ENCODE measurements around the gene PAK2.

PAK2 gene

GRCh38 chr3:196695849-196696226, 43.8 kb upstream of the PAK2 start:
- Histone ChIP-seq H3K4me3 (ENCODE audit: low read depth, low read length) (no peak overlapping the region), H3K27me3 (ENCODE audit: insufficient read depth, low read depth, severe bottlenecking) (no peaks in the 10 kb centered on the region), H3K27ac (no peak overlapping the region), H3K9me3 (ENCODE audit: severe bottlenecking) (no peaks in the 10 kb centered on the region), H3K36me3 (no peaks in the 10 kb centered on the region)
- TF ChIP-seq, protein P1, sequence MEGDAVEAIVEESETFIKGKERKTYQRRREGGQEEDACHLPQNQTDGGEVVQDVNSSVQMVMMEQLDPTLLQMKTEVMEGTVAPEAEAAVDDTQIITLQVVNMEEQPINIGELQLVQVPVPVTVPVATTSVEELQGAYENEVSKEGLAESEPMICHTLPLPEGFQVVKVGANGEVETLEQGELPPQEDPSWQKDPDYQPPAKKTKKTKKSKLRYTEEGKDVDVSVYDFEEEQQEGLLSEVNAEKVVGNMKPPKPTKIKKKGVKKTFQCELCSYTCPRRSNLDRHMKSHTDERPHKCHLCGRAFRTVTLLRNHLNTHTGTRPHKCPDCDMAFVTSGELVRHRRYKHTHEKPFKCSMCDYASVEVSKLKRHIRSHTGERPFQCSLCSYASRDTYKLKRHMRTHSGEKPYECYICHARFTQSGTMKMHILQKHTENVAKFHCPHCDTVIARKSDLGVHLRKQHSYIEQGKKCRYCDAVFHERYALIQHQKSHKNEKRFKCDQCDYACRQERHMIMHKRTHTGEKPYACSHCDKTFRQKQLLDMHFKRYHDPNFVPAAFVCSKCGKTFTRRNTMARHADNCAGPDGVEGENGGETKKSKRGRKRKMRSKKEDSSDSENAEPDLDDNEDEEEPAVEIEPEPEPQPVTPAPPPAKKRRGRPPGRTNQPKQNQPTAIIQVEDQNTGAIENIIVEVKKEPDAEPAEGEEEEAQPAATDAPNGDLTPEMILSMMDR (IDR thresholded peaks at IDR 0.05; ENCODE audit: low read depth, low read length): no peak
- no peak for DNase-seq

DNA sequence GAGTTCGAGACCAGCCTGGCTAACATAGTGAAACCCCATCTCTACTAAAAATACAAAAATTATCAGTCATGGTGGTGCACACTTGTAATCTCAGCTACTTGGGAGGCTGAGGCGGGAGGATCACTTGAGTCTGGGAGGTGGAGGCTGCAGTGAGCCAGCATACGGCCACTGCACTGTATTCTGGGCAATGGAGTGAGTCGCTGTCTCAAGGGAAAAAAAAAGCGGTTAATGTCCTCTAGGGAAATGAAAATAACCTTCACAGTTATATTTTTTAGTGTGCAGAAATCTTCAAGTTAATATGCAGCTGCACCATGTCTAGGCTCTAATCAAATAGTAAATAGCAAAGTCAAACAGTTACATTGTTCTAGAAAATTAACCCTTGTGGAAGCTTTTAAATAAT, 42.4 kb upstream of the PAK2 start:
- Histone ChIP-seq H3K27me3 (ENCODE audit: insufficient read depth, low read depth, severe bottlenecking) (no peaks in the 10 kb centered on the region), H3K27ac (no peak overlapping the region), H3K4me3 (ENCODE audit: low read depth, low read length) (no peak overlapping the region), H3K36me3 (no peaks in the 10 kb centered on the region), H3K9me3 (ENCODE audit: severe bottlenecking) (no peaks in the 10 kb centered on the region)
- TF ChIP-seq, protein P1 (IDR thresholded peaks at IDR 0.05; ENCODE audit: low read depth, low read length): no peak
- DNase-seq: no peak

DNA sequence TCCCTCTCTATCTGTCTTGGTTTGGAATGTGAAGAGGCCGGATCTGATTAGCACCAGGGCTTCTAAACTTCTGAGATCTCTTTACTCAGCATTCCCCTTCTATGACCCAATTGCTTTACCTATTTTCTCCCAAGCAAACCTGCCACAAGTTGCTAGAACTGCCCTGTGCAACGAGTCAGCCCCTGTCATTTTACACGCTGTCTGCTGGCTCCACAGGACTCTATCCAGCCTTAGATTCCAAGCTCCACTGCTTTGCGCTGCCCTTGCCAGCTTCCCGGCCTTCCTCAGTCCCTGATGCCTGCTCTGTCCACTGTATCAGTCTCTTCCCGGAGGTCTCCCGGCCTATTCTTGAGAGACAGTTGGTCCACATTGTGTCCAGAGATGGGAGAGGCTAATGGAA, 39.9 kb upstream of the PAK2 start:
- Histone ChIP-seq H3K9me3 (ENCODE audit: severe bottlenecking) (no peaks in the 10 kb centered on the region), H3K36me3 (no peaks in the 10 kb centered on the region), H3K27ac (no peak overlapping the region), H3K4me3 (ENCODE audit: low read depth, low read length) (no peak overlapping the region), H3K27me3 (ENCODE audit: insufficient read depth, low read depth, severe bottlenecking) (no peaks in the 10 kb centered on the region)
- TF ChIP-seq, protein P1 (IDR thresholded peaks at IDR 0.05; ENCODE audit: low read depth, low read length): no peak
- no peak for DNase-seq

GRCh38 chr3:196700801-196701200, 38.9 kb upstream of the PAK2 start:
- H3K27ac ChIP-seq: no peak overlapping the region
- no peaks in the 10 kb centered on the region for H3K27me3 ChIP-seq (ENCODE audit: insufficient read depth, low read depth, severe bottlenecking)
- no peak overlapping the region for H3K4me3 ChIP-seq (ENCODE audit: low read depth, low read length)
- DNase-seq: no peak
- H3K9me3 ChIP-seq (ENCODE audit: severe bottlenecking): no peaks in the 10 kb centered on the region
- H3K36me3 ChIP-seq: no peaks in the 10 kb centered on the region
- TF ChIP-seq, protein P1 (IDR thresholded peaks at IDR 0.05; ENCODE audit: low read depth, low read length): no peak

DNA sequence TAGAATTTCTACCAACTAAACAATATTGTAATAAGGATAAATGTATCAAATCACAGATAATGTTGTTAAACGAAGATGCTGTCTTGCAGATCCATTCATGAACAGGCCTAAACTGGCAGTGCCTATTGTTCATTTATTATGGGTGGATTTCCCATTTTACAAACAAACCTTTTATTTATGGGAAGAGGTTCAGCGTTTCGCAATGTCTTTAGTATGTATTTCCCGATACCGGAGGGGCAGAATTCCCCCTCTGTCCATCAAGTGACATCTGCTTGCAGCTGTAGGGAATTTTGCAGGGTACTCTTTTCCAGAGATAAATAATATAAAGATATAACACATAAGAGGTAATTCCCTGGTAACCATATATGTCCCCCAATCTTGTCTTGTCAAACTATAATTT, 33.3 kb upstream of the PAK2 start:
- TF ChIP-seq, protein P1 (IDR thresholded peaks at IDR 0.05; ENCODE audit: low read depth, low read length): no peak
- H3K36me3 ChIP-seq: no peaks in the 10 kb centered on the region
- H3K9me3 ChIP-seq (ENCODE audit: severe bottlenecking): no peaks in the 10 kb centered on the region
- DNase-seq: no peak
- H3K27me3 ChIP-seq (ENCODE audit: insufficient read depth, low read depth, severe bottlenecking): no peaks in the 10 kb centered on the region
- H3K4me3 ChIP-seq (ENCODE audit: low read depth, low read length): no peak overlapping the region
- H3K27ac ChIP-seq: no peak overlapping the region

GRCh38 chr3:196706731-196707130, 32.9 kb upstream of the PAK2 start:
- TF ChIP-seq, protein P1 (IDR thresholded peaks at IDR 0.05; ENCODE audit: low read depth, low read length): no peak
- no peaks in the 10 kb centered on the region for H3K36me3 ChIP-seq

More at GRCh38 chr3:196706731-196707130, 32.9 kb upstream of the PAK2 start:
- no peaks in the 10 kb centered on the region for H3K9me3 ChIP-seq (ENCODE audit: severe bottlenecking)
- H3K27ac ChIP-seq: no peak overlapping the region
- no peak overlapping the region for H3K4me3 ChIP-seq (ENCODE audit: low read depth, low read length)
- H3K27me3 ChIP-seq (ENCODE audit: insufficient read depth, low read depth, severe bottlenecking): no peaks in the 10 kb centered on the region
- DNase-seq: no peak
